Sigmoid colon (tissue), 7 donors: Measurements from ENCODE around the gene DROSHA. TPM values are rescaled to one million over a fixed set of nuclear protein-coding genes. Genes with fewer than 3 reads are reported as not detected.
A peak's percentile ranks its signal among the peaks of the same experiment; 100 is the strongest.

Experiments used
- DNase-seq: peaks from one replicate; pipeline ENCODE4 v3.0.0-alpha.2; 2019
- H3K27ac ChIP-seq, 4 donors: fragments of 200-600 bp; sonication (generic); one replicate each; pipeline ENCODE4 v1.5.1; 2016 to 2019; ENCODE audit warnings: mild to moderate bottlenecking in 1 of 4
- H3K27me3 ChIP-seq, 3 donors: fragments of 200-600 bp; sonication (generic); one replicate each; pipeline ENCODE4 v1.5.1; 2019; ENCODE audit warnings: mild to moderate bottlenecking in 1 of 3
- H3K36me3 ChIP-seq, 4 donors: fragments of 200-600 bp; sonication (generic); one replicate each; pipeline ENCODE4 v1.5.1; 2016 to 2019
- H3K4me1 ChIP-seq, 4 donors: fragments of 200-600 bp; sonication (generic); one replicate each; pipeline ENCODE4 v1.5.1; 2017 to 2019
- H3K4me3 ChIP-seq, 4 donors: fragments of 200-600 bp; sonication (generic); one replicate each; pipeline ENCODE4 v1.5.1; 2017 to 2019; ENCODE audit warnings: mild to moderate bottlenecking in 2 of 4, moderate library complexity in 1 of 4
- H3K9me3 ChIP-seq, 4 donors: fragments of 200-600 bp in 3 of 4; sonication (generic) in 3 of 4; one replicate each; pipeline versions ENCODE4 v1.5.1 to v1.6.1; 2013 to 2019
- EP300 ChIP-seq, 4 donors: sonication (generic); formaldehyde crosslinking; IDR thresholded peaks; one replicate each; pipeline ENCODE4 v1.6.1; 2017; ENCODE audit warnings: antibody characterized with exemption in 4 of 4
- POLR2A ChIP-seq, 2 donors: fragments of 450-650 bp; IDR thresholded peaks; one replicate each; pipeline ENCODE4 v1.6.1; 2016; ENCODE audit warnings: antibody characterized with exemption in 2 of 2, mild to moderate bottlenecking in 2 of 2, moderate library complexity in 2 of 2
- POLR2AphosphoS5 ChIP-seq, 4 donors: sonication (generic); formaldehyde crosslinking; IDR thresholded peaks; one replicate each; pipeline ENCODE4 v1.6.1; 2017; ENCODE audit warnings: antibody characterized with exemption in 4 of 4
- WGBS, 2 donors: extraction: QIAGEN DNeasy Blood & Tissue Kit; methylation state at CpG; one replicate each; pipeline ENCODE4 v1.1.7; 2013; 5-methylcytosine and 5-hydroxymethylcytosine counted together
- intact Hi-C: fragments of 100-400 bp; cut with DNase I; formaldehyde crosslinking; loops from one replicate; pipeline ENCODE4 v1.15.1; 2023
- polyA plus RNA-seq, 3 donors: library from polyadenylated mRNA; stranded (reverse); fragments of 200-250 nt; gene quantifications; one replicate each; pipeline ENCODE4 v1.2.3, GENCODE V29; 2013
- total RNA-seq, 4 donors: library from RNA; depleted of rRNA; stranded (reverse); fragments of >200 nt; gene quantifications; one replicate each; pipeline ENCODE4 v1.1.0, GENCODE V29; 2016
- TF ChIP-seq, protein P1 (sequence below), 4 experiments: fragments of 450-650 bp in 3 of 4; fragments of 200-600 bp in 1 of 4; IDR thresholded peaks; one replicate each; pipeline ENCODE4 v1.5.1; 2016 to 2019; ENCODE audit warnings: antibody characterized with exemption in 4 of 4, mild to moderate bottlenecking in 3 of 4, moderate library complexity in 2 of 4
- donor health status: healthy with polysubstance abuse.
- donor health status: Bipolar disorder and iron deficiency.
- donor health status: healthy.

DROSHA gene, protein sequence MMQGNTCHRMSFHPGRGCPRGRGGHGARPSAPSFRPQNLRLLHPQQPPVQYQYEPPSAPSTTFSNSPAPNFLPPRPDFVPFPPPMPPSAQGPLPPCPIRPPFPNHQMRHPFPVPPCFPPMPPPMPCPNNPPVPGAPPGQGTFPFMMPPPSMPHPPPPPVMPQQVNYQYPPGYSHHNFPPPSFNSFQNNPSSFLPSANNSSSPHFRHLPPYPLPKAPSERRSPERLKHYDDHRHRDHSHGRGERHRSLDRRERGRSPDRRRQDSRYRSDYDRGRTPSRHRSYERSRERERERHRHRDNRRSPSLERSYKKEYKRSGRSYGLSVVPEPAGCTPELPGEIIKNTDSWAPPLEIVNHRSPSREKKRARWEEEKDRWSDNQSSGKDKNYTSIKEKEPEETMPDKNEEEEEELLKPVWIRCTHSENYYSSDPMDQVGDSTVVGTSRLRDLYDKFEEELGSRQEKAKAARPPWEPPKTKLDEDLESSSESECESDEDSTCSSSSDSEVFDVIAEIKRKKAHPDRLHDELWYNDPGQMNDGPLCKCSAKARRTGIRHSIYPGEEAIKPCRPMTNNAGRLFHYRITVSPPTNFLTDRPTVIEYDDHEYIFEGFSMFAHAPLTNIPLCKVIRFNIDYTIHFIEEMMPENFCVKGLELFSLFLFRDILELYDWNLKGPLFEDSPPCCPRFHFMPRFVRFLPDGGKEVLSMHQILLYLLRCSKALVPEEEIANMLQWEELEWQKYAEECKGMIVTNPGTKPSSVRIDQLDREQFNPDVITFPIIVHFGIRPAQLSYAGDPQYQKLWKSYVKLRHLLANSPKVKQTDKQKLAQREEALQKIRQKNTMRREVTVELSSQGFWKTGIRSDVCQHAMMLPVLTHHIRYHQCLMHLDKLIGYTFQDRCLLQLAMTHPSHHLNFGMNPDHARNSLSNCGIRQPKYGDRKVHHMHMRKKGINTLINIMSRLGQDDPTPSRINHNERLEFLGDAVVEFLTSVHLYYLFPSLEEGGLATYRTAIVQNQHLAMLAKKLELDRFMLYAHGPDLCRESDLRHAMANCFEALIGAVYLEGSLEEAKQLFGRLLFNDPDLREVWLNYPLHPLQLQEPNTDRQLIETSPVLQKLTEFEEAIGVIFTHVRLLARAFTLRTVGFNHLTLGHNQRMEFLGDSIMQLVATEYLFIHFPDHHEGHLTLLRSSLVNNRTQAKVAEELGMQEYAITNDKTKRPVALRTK (N-terminal part only)
- total RNA-seq, result 10 to 100 TPM; 17.3 to 57.6 (median 34.7) TPM
- 10 to 100 TPM; 23.1 to 40.6 (median 26.4) TPM for polyA plus RNA-seq

DNA sequence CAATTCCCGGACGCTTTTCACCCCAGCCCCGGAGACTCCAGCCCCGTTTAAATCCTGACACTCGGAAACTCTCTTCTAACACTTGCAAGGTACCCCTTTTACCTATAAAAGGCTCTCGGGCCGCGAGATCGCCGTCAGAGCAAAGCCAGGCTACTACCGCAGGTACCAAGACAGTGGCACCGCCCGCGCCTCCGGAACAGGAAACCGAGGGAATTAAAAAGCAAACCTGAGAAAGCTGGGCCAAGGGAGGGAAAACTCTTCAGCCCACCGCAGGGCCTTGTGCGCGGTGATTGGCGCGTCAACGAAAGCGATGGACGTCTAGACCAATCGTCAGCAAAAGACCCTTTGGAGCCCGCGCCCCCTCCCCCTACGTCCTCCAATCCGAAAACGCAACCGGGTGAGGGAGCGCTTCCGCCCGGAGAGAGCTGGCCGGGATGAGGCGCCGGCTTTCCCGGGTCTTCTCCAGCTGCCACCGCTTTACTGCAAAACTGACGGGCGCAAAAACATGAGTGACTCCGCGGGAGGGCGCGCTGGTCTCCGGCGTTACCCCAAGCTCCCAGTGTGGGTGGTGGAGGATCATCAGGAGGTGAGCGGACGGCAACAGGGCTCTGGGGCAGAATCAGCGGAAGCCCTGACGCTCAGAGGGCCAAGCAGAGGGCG lies at the start of gene DROSHA, which contains the start of gene C5orf22:
Gene DROSHA, minus strand, starts transcription at position 206 of the 660 bp plus-strand sequence. CDS start 3,034 bp downstream, outside the sequence.
Gene C5orf22, plus strand, starts transcription at position 414 of the 660 bp plus-strand sequence. Its CDS starts 92 bp downstream, at position 506.
- intact Hi-C loops, result no loop called here
- H3K27ac ChIP-seq, result peak within 1 kb of the TSS; percentile 74 to 87 (median 78)
- H3K36me3 ChIP-seq, result peaks cover 9 to 49% (median 25%) of the 10 kb centered on the region in 4 donors
- H3K9me3 ChIP-seq, result no peaks in the 10 kb centered on the region
- 0 to 1% methylated on average over 52 of the region's 52 CpGs for WGBS, 2 donors
- peaks cover 0 to 35% (median 26%) of the 10 kb centered on the region in 4 donors for H3K4me1 ChIP-seq
- peak within 1 kb of the TSS; percentile 61 to 87 (median 68) for H3K4me3 ChIP-seq
- H3K27me3 ChIP-seq, result no peaks in the 10 kb centered on the region
- DNase-seq, result peak; percentile 98
- peak; percentile 71 to 89 (median 82) for TF ChIP-seq POLR2AphosphoS5 (IDR thresholded peaks at IDR 0.05)
- no peak for TF ChIP-seq EP300 (IDR thresholded peaks at IDR 0.05)
- peak in 1 of 2 donors; percentile 56 for TF ChIP-seq POLR2A (IDR thresholded peaks at IDR 0.05)

DNA sequence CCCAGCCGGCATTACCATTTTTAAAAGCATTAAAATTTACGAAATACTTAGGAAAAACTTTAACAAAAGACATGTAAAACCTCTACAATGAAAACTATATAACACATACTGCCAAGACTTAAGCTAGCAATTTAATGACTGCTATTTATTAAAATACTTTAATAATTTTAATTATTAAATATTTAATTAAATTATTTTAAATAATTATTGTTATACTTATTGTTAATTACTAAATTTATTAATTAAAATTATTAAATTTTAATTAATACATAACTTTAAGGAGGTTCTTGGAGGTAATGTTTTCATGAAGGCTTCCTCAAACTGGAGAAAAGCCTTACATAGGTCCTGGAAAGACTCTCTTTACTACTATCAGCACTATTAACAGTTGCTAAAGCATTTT lies 47.7 kb upstream of the DROSHA start:
- intact Hi-C loops, result no loop called here

DNA sequence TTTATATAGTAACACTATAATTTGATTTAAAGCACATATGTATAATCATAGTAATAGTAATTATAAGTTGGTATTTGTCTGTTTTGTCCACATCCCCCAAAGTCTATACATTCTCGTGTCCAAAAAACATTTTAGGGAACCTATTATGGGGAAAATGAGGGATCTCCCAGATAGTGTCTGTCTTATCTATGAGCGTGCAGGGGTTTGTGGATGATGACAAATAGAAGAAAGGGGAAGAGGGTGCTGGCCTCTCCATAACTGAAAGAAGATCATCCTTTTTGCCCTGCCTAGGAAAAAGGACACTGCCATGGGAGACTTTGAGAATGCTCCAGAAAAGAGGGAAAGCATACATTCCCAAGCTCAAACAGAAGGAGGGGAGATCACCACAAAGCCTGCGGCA lies 45.5 kb upstream of the DROSHA start:
- H3K27ac ChIP-seq, result no peak overlapping the region
- no peaks in the 10 kb centered on the region for H3K36me3 ChIP-seq
- H3K27me3 ChIP-seq, result no peaks in the 10 kb centered on the region
- H3K4me1 ChIP-seq, result no peaks in the 10 kb centered on the region
- DNase-seq, result no peak
- intact Hi-C loops, result no loop called here
- 80 to 83% methylated on average over 3 of the region's 3 CpGs for WGBS, 2 donors
- H3K4me3 ChIP-seq, result no peak overlapping the region
- H3K9me3 ChIP-seq, result no peaks in the 10 kb centered on the region
- no peak for TF ChIP-seq POLR2A (IDR thresholded peaks at IDR 0.05)

More for the DNA sequence above, 47.7 kb upstream of the DROSHA start:
- 90 to 95% methylated on average over 2 of the region's 2 CpGs for WGBS, 2 donors
- no peaks in the 10 kb centered on the region for H3K36me3 ChIP-seq
- no peaks in the 10 kb centered on the region for H3K4me1 ChIP-seq
- H3K9me3 ChIP-seq, result no peaks in the 10 kb centered on the region
- DNase-seq, result no peak
- H3K4me3 ChIP-seq, result no peak overlapping the region
- TF ChIP-seq POLR2AphosphoS5 (IDR thresholded peaks at IDR 0.05), result no peak
- TF ChIP-seq POLR2A (IDR thresholded peaks at IDR 0.05), result no peak
- no peak for TF ChIP-seq EP300 (IDR thresholded peaks at IDR 0.05)
- TF ChIP-seq, protein P1, sequence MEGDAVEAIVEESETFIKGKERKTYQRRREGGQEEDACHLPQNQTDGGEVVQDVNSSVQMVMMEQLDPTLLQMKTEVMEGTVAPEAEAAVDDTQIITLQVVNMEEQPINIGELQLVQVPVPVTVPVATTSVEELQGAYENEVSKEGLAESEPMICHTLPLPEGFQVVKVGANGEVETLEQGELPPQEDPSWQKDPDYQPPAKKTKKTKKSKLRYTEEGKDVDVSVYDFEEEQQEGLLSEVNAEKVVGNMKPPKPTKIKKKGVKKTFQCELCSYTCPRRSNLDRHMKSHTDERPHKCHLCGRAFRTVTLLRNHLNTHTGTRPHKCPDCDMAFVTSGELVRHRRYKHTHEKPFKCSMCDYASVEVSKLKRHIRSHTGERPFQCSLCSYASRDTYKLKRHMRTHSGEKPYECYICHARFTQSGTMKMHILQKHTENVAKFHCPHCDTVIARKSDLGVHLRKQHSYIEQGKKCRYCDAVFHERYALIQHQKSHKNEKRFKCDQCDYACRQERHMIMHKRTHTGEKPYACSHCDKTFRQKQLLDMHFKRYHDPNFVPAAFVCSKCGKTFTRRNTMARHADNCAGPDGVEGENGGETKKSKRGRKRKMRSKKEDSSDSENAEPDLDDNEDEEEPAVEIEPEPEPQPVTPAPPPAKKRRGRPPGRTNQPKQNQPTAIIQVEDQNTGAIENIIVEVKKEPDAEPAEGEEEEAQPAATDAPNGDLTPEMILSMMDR (IDR thresholded peaks at IDR 0.05), result no peak
- no peak overlapping the region for H3K27ac ChIP-seq
- H3K27me3 ChIP-seq, result no peaks in the 10 kb centered on the region

DNA sequence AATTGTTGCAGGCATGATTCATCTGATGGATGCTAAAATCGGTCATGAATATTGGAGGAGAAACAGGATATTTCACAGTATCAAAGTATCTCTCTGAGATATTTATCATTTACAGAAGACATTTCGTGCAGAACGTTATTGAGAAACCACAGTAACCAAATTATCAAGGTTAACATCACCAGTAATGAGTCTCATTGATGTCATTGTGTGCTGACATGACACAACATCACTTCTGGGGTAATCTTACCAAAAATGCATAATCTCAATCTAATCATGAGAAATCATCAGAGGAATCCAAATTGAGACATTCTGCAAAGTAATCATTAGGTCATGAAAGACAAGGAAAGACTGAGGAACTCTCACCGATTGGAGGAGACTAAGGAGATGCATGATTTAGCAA lies 42.9 kb upstream of the DROSHA start:
- intact Hi-C loops, result no loop called here
- 81 to 84% methylated on average over 4 of the region's 4 CpGs for WGBS, 2 donors
- DNase-seq, result no peak
- TF ChIP-seq POLR2AphosphoS5 (IDR thresholded peaks at IDR 0.05) (no peak), POLR2A (IDR thresholded peaks at IDR 0.05) (no peak), EP300 (IDR thresholded peaks at IDR 0.05) (no peak)
- TF ChIP-seq, protein P1 (IDR thresholded peaks at IDR 0.05), result no peak
- H3K9me3 ChIP-seq, result no peaks in the 10 kb centered on the region
- H3K4me3 ChIP-seq, result no peak overlapping the region
- H3K36me3 ChIP-seq, result no peaks in the 10 kb centered on the region
- no peaks in the 10 kb centered on the region for H3K4me1 ChIP-seq
- no peak overlapping the region for H3K27ac ChIP-seq
- H3K27me3 ChIP-seq, result no peaks in the 10 kb centered on the region
